HL-60 (cell line): Measurements from ENCODE around the gene EEIG2.

Experiments used
- DNase-seq, 2 experiments: peaks; one replicate each; pipeline ENCODE4 v3.0.0-alpha.2; 2010 to 2020; ENCODE audit warnings: low read depth in 1 of 2, low spot score in 1 of 2
- H3K27ac ChIP-seq: fragments of 250-450 bp; sonication (Bioruptor Pico); replicated peaks from 2 replicates; pipeline ENCODE4 v1.5.1; 2020; ENCODE audit warnings: mild to moderate bottlenecking, moderate library complexity
- H3K27me3 ChIP-seq: fragments of 250-450 bp; sonication (Bioruptor Pico); 2 replicates; pipeline ENCODE4 v1.5.1; 2021; ENCODE audit warnings: mild to moderate bottlenecking, moderate library complexity; ENCODE audit not compliant: insufficient read depth, poor library complexity, severe bottlenecking
- H3K4me3 ChIP-seq: replicated peaks from 2 replicates; pipeline ENCODE4 v1.5.1; 2011; ENCODE audit warnings: mild to moderate bottlenecking, control low read depth, low read length; ENCODE audit not compliant: insufficient read depth
- CTCF ChIP-seq: IDR thresholded peaks from one replicate; pipeline ENCODE4 v1.5.1; 2011; ENCODE audit warnings: low read length, control low read depth, inconsistent platforms; ENCODE audit not compliant: insufficient read depth
- GABPA ChIP-seq: IDR thresholded peaks from 2 replicates; pipeline ENCODE4 v1.6.1; 2012; ENCODE audit warnings: low read depth
- POLR2AphosphoS5 ChIP-seq: IDR thresholded peaks from 2 replicates; pipeline ENCODE4 v1.6.1; 2012; ENCODE audit warnings: low read depth
- REST ChIP-seq: IDR thresholded peaks from 2 replicates; pipeline ENCODE4 v1.6.1; 2012; ENCODE audit warnings: low read depth; ENCODE audit not compliant: insufficient replicate concordance
- SPI1 ChIP-seq: IDR thresholded peaks from 2 replicates; pipeline ENCODE4 v1.6.1; 2012; ENCODE audit warnings: low read depth, mild to moderate bottlenecking, borderline replicate concordance

EEIG2 gene

GRCh38 chr1:108551137-108551862, 8.6 kb upstream of the EEIG2 start:
- Histone ChIP-seq H3K27ac (no peak overlapping the region), H3K4me3 (no peak overlapping the region), H3K27me3 (no peaks in the 10 kb centered on the region)
- TF ChIP-seq CTCF (no peak), SPI1 (no peak), GABPA (no peak), POLR2AphosphoS5 (no peak), REST (no peak)
- no peak for DNase-seq

GRCh38 chr1:108553905-108554304, 6.0 kb upstream of the EEIG2 start:
- Histone ChIP-seq H3K27me3 (no peaks in the 10 kb centered on the region), H3K4me3 (no peak overlapping the region), H3K27ac (no peak overlapping the region)
- TF ChIP-seq REST (no peak), GABPA (no peak), POLR2AphosphoS5 (no peak), SPI1 (no peak), CTCF (no peak)
- DNase-seq: no peak

- no peak overlapping the region for H3K27ac ChIP-seq
- H3K4me3 ChIP-seq: no peak overlapping the region
- TF ChIP-seq POLR2AphosphoS5 (no peak), SPI1 (no peak), GABPA (no peak), CTCF (no peak), REST (no peak)
- DNase-seq: no peak
- H3K27me3 ChIP-seq: no peaks in the 10 kb centered on the region
Observed at GRCh38 chr1:108554682-108555427, 5.0 kb upstream of the EEIG2 start.
